ENCODE data around the gene LY6G5C.

DNA sequence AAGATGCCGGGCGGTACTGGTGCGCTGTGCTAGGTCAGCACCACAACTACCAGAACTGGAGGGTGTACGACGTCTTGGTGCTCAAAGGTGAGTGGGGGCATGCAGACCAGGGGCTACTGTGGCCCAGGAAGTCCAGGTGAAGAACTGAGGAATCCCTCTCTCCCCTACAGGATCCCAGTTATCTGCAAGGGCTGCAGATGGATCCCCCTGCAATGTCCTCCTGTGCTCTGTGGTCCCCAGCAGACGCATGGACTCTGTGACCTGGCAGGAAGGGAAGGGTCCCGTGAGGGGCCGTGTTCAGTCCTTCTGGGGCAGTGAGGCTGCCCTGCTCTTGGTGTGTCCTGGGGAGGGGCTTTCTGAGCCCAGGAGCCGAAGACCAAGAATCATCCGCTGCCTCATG lies 26.8 kb upstream of the LY6G5C start:
- TF ChIP-seq, protein P1, sequence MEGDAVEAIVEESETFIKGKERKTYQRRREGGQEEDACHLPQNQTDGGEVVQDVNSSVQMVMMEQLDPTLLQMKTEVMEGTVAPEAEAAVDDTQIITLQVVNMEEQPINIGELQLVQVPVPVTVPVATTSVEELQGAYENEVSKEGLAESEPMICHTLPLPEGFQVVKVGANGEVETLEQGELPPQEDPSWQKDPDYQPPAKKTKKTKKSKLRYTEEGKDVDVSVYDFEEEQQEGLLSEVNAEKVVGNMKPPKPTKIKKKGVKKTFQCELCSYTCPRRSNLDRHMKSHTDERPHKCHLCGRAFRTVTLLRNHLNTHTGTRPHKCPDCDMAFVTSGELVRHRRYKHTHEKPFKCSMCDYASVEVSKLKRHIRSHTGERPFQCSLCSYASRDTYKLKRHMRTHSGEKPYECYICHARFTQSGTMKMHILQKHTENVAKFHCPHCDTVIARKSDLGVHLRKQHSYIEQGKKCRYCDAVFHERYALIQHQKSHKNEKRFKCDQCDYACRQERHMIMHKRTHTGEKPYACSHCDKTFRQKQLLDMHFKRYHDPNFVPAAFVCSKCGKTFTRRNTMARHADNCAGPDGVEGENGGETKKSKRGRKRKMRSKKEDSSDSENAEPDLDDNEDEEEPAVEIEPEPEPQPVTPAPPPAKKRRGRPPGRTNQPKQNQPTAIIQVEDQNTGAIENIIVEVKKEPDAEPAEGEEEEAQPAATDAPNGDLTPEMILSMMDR (IDR thresholded peaks at IDR 0.05) = no peak
- TF ChIP-seq POLR2AphosphoS5 (IDR thresholded peaks at IDR 0.05; ENCODE audit: low read depth, low read length) = no peak
- no peak for TF ChIP-seq SIN3A (IDR thresholded peaks at IDR 0.05; ENCODE audit: borderline replicate concordance, insufficient read depth, low read depth, low read length)

All from Panc1 (cell line).